GM19239 (cell line): ENCODE measurements around the gene CDK17.
A peak's percentile ranks its signal among the peaks of the same experiment; 100 is the strongest.
"Not testable (repeated sequence)": the region's sequence is repeated elsewhere in the genome, so short reads cannot be mapped to it uniquely, and the experiment has no call there.

Source experiments
- DNase-seq: peaks from one replicate; pipeline ENCODE4 v3.0.0; 2011; ENCODE audit warnings: low spot score; ENCODE audit not compliant: insufficient read length
- FAIRE-seq: peaks from 2 replicates; lab custom pipeline; 2011; peaks lifted over from hg19 to GRCh38; lab: Jason Lieb, UNC

Gene CDK17

GRCh38 chr12:96399919-96400630 lies at the start of gene CDK17:
Gene CDK17, minus strand, starts transcription at chr12:96400439. Its CDS starts 65,603 bp downstream, at chr12:96334836.
- DNase-seq, result peak; percentile 53
- FAIRE-seq, result no peak

- DNase-seq (no peak), FAIRE-seq (no peak)
Measured at GRCh38 chr12:96448300-96448699, 48.1 kb upstream of the CDK17 start.

GRCh38 chr12:96447256-96447655 lies 47.0 kb upstream of the CDK17 start:
- no peak for FAIRE-seq
- no peak for DNase-seq

GRCh38 chr12:96445691-96446583 lies 45.7 kb upstream of the CDK17 start:
- FAIRE-seq, result peak; percentile 90
- DNase-seq, result peak; percentile 23

GRCh38 chr12:96444399-96444798 lies 44.2 kb upstream of the CDK17 start:
- DNase-seq, result no peak
- FAIRE-seq, result no peak

- DNase-seq (no peak), FAIRE-seq (no peak)
Measured at GRCh38 chr12:96442906-96443305, 42.7 kb upstream of the CDK17 start.

GRCh38 chr12:96441816-96442215 lies 41.6 kb upstream of the CDK17 start:
- DNase-seq (no peak), FAIRE-seq (no peak)

- FAIRE-seq, result no peak
- no peak for DNase-seq
Measured at GRCh38 chr12:96438330-96438729, 38.1 kb upstream of the CDK17 start.

GRCh38 chr12:96437171-96437445 lies 36.9 kb upstream of the CDK17 start:
- FAIRE-seq (no peak), DNase-seq (no peak)

- no peak for FAIRE-seq
- DNase-seq, result no peak
Measured at GRCh38 chr12:96436366-96437170, 36.3 kb upstream of the CDK17 start.

- no peak for DNase-seq
- peak; percentile 71 for FAIRE-seq
Measured at GRCh38 chr12:96434107-96434506, 33.9 kb upstream of the CDK17 start.

- not testable (repeated sequence) for DNase-seq, FAIRE-seq
Measured at GRCh38 chr12:96432496-96433321, 32.5 kb upstream of the CDK17 start.

GRCh38 chr12:96431067-96431466 lies 30.8 kb upstream of the CDK17 start:
- FAIRE-seq, result no peak

GRCh38 chr12:96427269-96427729 lies 27.1 kb upstream of the CDK17 start:
- FAIRE-seq, result no peak
- no peak for DNase-seq

More at GRCh38 chr12:96431067-96431466, 30.8 kb upstream of the CDK17 start:
- no peak for DNase-seq

- no peak for FAIRE-seq
Measured at GRCh38 chr12:96425951-96426350, 25.7 kb upstream of the CDK17 start.

GRCh38 chr12:96425321-96425720 lies 25.1 kb upstream of the CDK17 start:
- DNase-seq (no peak), FAIRE-seq (no peak)

More at GRCh38 chr12:96425951-96426350, 25.7 kb upstream of the CDK17 start:
- no peak for DNase-seq

GRCh38 chr12:96424601-96425000 lies 24.4 kb upstream of the CDK17 start:
- no peak for DNase-seq
- FAIRE-seq, result no peak

GRCh38 chr12:96422192-96422591 lies 22.0 kb upstream of the CDK17 start:
- DNase-seq, result no peak
- FAIRE-seq, result no peak

- DNase-seq (no peak), FAIRE-seq (peak; percentile 64)
Measured at GRCh38 chr12:96421014-96421413, 20.8 kb upstream of the CDK17 start.
